Hepatocyte (in vitro differentiated cells): ENCODE data around the gene TK1.
A peak's percentile ranks its signal among the peaks of the same experiment; 100 is the strongest.

Experiments used
- EZH2 ChIP-seq: fragments of 200-600 bp; sonication (generic); IDR thresholded peaks from 2 replicates; pipeline ENCODE4 v1.6.1; 2016; ENCODE audit warnings: antibody characterized with exemption, mild to moderate bottlenecking, borderline replicate concordance
- TF ChIP-seq, protein P1 (sequence below): fragments of 200-600 bp; sonication (generic); IDR thresholded peaks from 2 replicates; pipeline ENCODE4 v1.5.1; 2016; ENCODE audit warnings: antibody characterized with exemption, mild to moderate bottlenecking; ENCODE audit not compliant: poor library complexity

DNA sequence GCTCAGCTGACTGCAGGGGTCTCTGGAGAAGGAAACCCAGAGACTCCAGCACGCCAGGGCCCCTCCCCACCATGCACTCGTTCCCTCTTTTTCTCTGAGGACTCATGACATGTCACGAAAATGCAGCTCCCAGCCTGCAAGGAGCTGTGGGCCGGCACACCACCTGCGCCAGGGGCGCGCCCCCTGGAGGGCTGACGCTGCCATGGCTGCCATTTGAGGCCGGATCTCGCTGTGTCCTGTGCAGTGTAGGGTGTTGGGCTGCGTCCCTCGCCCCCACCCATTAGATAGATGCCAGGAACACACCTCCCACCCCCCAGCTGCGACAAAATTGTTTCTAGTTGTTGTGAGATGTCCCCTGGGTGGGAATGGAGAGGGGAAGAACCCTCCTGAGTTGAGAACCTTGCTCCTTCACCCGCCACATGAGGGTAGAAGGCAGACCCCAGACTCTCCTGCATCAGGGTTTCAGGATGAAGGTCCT is 10.3 kb downstream of the TK1 start:
- TF ChIP-seq, protein P1, sequence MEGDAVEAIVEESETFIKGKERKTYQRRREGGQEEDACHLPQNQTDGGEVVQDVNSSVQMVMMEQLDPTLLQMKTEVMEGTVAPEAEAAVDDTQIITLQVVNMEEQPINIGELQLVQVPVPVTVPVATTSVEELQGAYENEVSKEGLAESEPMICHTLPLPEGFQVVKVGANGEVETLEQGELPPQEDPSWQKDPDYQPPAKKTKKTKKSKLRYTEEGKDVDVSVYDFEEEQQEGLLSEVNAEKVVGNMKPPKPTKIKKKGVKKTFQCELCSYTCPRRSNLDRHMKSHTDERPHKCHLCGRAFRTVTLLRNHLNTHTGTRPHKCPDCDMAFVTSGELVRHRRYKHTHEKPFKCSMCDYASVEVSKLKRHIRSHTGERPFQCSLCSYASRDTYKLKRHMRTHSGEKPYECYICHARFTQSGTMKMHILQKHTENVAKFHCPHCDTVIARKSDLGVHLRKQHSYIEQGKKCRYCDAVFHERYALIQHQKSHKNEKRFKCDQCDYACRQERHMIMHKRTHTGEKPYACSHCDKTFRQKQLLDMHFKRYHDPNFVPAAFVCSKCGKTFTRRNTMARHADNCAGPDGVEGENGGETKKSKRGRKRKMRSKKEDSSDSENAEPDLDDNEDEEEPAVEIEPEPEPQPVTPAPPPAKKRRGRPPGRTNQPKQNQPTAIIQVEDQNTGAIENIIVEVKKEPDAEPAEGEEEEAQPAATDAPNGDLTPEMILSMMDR: peak; percentile 83
- no peak for TF ChIP-seq EZH2
